Activated CD8-positive, alpha-beta T cell treated with anti-CD3 and anti-CD28 coated beads for 36 hours (primary cell): ENCODE measurements around the gene LTC4S. TPM values are rescaled to one million over a fixed set of nuclear protein-coding genes. Genes with fewer than 3 reads are reported as not detected.

ENCODE experiments used
- ATAC-seq: fragments of 200-7000 bp; cut with Tn5 transposase; one replicate; pipeline ENCODE4 v1.10.0; 2021; ENCODE audit warnings: mild to moderate bottlenecking, moderate library complexity
- CTCF ChIA-PET: fragments of 350-600 bp; sonication (Branson Sonifier 250); formaldehyde crosslinking; loops from one replicate; lab custom pipeline; 2021; ENCODE audit warnings: antibody characterized with exemption; lab: Charles Lee
- POLR2A ChIA-PET: fragments of 350-600 bp; sonication (Branson Sonifier 250); formaldehyde crosslinking; loops from one replicate; lab custom pipeline; 2021; ENCODE audit warnings: antibody characterized with exemption; lab: Charles Lee
- DNase-seq: peaks from one replicate; pipeline ENCODE4 v3.0.0-alpha.2; 2020
- H3K27ac Mint-ChIP-seq: one replicate; pipeline ENCODE4 v1.8.0; 2021; ENCODE audit warnings: mild to moderate bottlenecking, mixed read lengths
- H3K27me3 Mint-ChIP-seq: one replicate; pipeline ENCODE4 v1.8.0; 2021; ENCODE audit warnings: mixed read lengths
- H3K36me3 Mint-ChIP-seq: one replicate; pipeline ENCODE4 v1.8.0; 2021; ENCODE audit warnings: low read depth, mixed read lengths
- H3K4me1 Mint-ChIP-seq: one replicate; pipeline ENCODE4 v1.8.0; 2021; ENCODE audit warnings: low read depth, mixed read lengths
- H3K4me3 Mint-ChIP-seq: one replicate; pipeline ENCODE4 v1.8.0; 2021; ENCODE audit warnings: mild to moderate bottlenecking, moderate library complexity, mixed read lengths
- H3K9me3 Mint-ChIP-seq: one replicate; pipeline ENCODE4 v1.8.0; 2021; ENCODE audit warnings: mixed read lengths
- intact Hi-C: fragments of 100-400 bp; cut with micrococcal nuclease; formaldehyde crosslinking; loops from one replicate; pipeline ENCODE4 v1.10.0; 2022
- total RNA-seq, 2 experiments: library from RNA; stranded (reverse); gene quantifications; one replicate each; pipeline ENCODE4 v1.2.3, GENCODE V29; 2021
- TF ChIP-seq, protein P1 (sequence below): fragments of 200-600 bp; IDR thresholded peaks from one replicate; pipeline ENCODE4 v1.8.0; 2022; ENCODE audit warnings: antibody characterized with exemption, mild to moderate bottlenecking

The LTC4S gene
- total RNA-seq, 2 experiments from 2014 or later: 1.3 TPM; not detected in 1

DNA sequence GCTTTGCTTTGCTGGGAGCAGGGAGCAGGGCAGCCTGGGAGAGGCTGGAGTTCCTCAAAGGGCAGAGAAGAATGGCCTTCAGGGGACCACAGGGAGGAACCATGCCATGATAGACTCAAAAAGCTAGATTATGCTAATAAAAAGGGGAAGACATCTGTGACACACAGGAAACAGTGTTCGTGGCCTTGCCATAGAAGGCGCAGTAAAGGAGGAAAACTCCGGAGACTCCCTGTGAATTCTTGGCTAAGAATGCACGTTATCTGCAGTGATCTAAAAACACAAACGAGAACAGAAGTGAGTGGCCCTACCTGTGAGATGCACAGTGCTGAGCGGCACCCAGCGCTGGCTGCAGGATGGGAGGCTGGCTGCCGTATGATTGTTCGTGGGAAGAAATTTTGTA is 15.9 kb upstream of the LTC4S start:
- ChIA-PET POLR2A (no interaction called here), CTCF (interaction anchor here (1.5 to 4.0 kb wide), 2 partner anchors 15 to 16 kb away, joined by 4 to 24 read pairs; partner anchors contain the start of gene LTC4S)
- Mint-ChIP-seq H3K9me3 (no peaks in the 10 kb centered on the region), H3K27me3 (no peaks in the 10 kb centered on the region), H3K4me3 (no peak overlapping the region), H3K4me1 (no peaks in the 10 kb centered on the region), H3K27ac (peak overlapping the region; percentile 58), H3K36me3 (peaks cover 24% of the 10 kb centered on the region)
- ATAC-seq (no peak), DNase-seq (no peak)
- intact Hi-C loops: no loop called here
- TF ChIP-seq, protein P1, sequence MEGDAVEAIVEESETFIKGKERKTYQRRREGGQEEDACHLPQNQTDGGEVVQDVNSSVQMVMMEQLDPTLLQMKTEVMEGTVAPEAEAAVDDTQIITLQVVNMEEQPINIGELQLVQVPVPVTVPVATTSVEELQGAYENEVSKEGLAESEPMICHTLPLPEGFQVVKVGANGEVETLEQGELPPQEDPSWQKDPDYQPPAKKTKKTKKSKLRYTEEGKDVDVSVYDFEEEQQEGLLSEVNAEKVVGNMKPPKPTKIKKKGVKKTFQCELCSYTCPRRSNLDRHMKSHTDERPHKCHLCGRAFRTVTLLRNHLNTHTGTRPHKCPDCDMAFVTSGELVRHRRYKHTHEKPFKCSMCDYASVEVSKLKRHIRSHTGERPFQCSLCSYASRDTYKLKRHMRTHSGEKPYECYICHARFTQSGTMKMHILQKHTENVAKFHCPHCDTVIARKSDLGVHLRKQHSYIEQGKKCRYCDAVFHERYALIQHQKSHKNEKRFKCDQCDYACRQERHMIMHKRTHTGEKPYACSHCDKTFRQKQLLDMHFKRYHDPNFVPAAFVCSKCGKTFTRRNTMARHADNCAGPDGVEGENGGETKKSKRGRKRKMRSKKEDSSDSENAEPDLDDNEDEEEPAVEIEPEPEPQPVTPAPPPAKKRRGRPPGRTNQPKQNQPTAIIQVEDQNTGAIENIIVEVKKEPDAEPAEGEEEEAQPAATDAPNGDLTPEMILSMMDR: no peak

DNA sequence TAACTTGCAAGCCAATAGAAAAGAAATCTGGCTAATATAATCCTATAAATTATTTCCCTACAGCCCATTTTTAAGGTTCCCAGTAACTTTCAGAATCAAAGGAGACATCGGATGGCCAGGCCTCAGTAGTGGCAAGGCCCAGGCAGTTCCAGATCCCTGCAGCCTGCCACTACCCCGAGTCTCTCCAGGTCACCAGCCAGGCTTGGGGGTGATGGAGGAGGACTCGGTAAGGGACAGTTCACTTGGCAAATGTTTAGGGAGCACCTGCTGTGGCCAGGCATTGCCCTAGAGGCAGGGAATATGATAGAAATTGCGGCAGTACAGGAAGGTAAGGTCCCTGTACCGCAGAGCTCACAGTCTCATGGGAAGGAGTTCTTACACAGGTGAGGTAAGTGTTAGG is 15.2 kb upstream of the LTC4S start:
- TF ChIP-seq, protein P1: no peak
- Mint-ChIP-seq H3K4me1 (no peaks in the 10 kb centered on the region), H3K27ac (no peak overlapping the region), H3K27me3 (no peaks in the 10 kb centered on the region), H3K36me3 (peaks cover 17% of the 10 kb centered on the region), H3K9me3 (no peaks in the 10 kb centered on the region), H3K4me3 (no peak overlapping the region)
- no peak for DNase-seq
- intact Hi-C loops: no loop called here
- POLR2A ChIA-PET: no interaction called here
- CTCF ChIA-PET: interaction anchor here (4.0 kb wide), 1 partner anchor 16 kb away, joined by 24 read pairs; no protein-coding TSS in a partner anchor
- ATAC-seq: no peak

DNA sequence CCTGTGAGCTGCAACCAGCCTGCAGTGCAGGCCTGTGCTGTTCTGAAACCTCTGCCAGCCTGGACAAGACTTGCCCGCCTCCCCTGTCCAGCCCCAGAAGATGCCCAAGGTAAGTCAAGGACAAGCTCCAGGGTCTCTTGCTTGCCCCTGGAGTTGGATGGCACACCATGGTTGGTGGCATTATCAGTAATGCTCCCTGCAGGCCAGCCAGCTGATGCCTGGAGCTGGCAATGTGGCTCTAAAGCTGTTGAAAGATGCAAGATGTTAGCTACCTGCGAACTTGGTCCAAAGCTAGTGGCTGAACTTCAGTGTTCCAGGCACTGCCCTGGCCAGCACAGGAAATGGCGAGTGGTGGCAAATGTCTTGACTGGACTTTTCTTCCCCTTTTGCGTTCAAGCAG is 14.0 kb upstream of the LTC4S start:
- peaks cover 13% of the 10 kb centered on the region for H3K36me3 Mint-ChIP-seq
- intact Hi-C loops: no loop called here
- ChIA-PET CTCF (interaction anchor here (1.5 to 5.6 kb wide), 2 partner anchors 17 to 22 kb away, joined by 3 to 28 read pairs; no protein-coding TSS in a partner anchor), POLR2A (interaction anchor here (0.6 kb wide), 1 partner anchor 78 kb away, joined by 3 read pairs; no protein-coding TSS in a partner anchor)
- no peak overlapping the region for H3K4me3 Mint-ChIP-seq
- TF ChIP-seq, protein P1: no peak
- H3K9me3 Mint-ChIP-seq: no peaks in the 10 kb centered on the region
- no peaks in the 10 kb centered on the region for H3K4me1 Mint-ChIP-seq
- no peak overlapping the region for H3K27ac Mint-ChIP-seq
- ATAC-seq (no peak), DNase-seq (no peak)
- no peaks in the 10 kb centered on the region for H3K27me3 Mint-ChIP-seq

DNA sequence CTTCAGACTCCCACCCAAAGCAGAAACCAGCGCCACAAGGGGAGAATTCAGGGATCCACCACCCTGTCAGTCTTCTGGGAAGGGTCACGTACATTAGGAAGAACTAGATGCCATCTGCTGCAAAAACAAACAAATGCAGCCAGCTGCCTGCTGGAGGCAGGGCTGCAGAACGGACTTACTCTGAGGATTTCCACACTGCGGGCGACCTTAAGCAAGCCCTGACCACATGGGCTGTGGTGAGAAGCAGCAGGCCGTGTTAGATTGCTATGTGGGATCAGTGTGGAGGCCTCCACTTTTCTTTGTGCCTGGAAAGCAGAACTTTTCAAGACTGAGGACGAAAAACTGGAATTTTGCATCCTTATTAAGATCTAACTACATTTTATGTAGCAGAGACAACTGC is 13.4 kb upstream of the LTC4S start:
- Mint-ChIP-seq H3K4me3 (no peak overlapping the region), H3K36me3 (peaks cover 13% of the 10 kb centered on the region), H3K27me3 (no peaks in the 10 kb centered on the region), H3K9me3 (no peaks in the 10 kb centered on the region), H3K27ac (no peak overlapping the region), H3K4me1 (no peaks in the 10 kb centered on the region)
- TF ChIP-seq, protein P1: no peak
- intact Hi-C loops: no loop called here
- ChIA-PET POLR2A (no interaction called here), CTCF (interaction anchor here (1.5 to 5.6 kb wide), 2 partner anchors 17 to 21 kb away, joined by 3 to 28 read pairs; no protein-coding TSS in a partner anchor)
- no peak for DNase-seq
- no peak for ATAC-seq

DNA sequence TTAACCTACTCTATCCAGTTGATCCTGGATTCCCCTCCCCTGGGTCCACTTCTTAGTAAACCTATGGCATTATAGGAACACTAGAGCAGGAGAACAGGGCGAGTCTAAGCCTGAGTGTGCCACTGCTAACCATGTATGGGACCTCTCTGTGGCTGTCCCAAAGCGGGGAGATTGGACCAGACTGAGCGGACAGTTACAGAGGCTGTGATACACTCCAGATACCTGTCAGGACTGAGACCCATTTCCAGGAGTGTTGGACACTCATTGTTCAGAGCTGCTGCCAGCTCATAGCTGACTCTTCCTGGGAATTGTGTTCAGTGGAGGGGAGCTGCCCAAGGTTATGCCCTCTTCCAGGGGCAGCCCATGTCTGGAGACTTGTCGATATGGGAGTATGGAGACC is 11.9 kb upstream of the LTC4S start:
- no peak overlapping the region for H3K4me3 Mint-ChIP-seq
- ATAC-seq: no peak
- H3K9me3 Mint-ChIP-seq: no peaks in the 10 kb centered on the region
- intact Hi-C loops: no loop called here
- no peaks in the 10 kb centered on the region for H3K4me1 Mint-ChIP-seq
- H3K27me3 Mint-ChIP-seq: no peaks in the 10 kb centered on the region
- CTCF ChIA-PET: interaction anchor here (5.6 kb wide), 1 partner anchor 19 kb away, joined by 28 read pairs; no protein-coding TSS in a partner anchor
- TF ChIP-seq, protein P1: no peak
- POLR2A ChIA-PET: no interaction called here
- H3K36me3 Mint-ChIP-seq: peaks cover 7% of the 10 kb centered on the region
- DNase-seq: no peak
- H3K27ac Mint-ChIP-seq: no peak overlapping the region
